Smooth muscle cell (in vitro differentiated cells): ENCODE measurements around the gene KCNQ5. TPM values are rescaled to one million over a fixed set of nuclear protein-coding genes. Genes with fewer than 3 reads are reported as not detected.
A peak's percentile ranks its signal among the peaks of the same experiment; 100 is the strongest.

ENCODE experiments used
- DNase-seq: peaks from one replicate; lab custom pipeline; 2025; ENCODE audit not compliant: unreplicated experiment; lab: John Stamatoyannopoulos, UW
- H2AFZ ChIP-seq: fragments of 200-600 bp; sonication (generic); 2 replicates; pipeline ENCODE4 v1.6.0; 2016; ENCODE audit warnings: antibody characterized with exemption, low read depth, mild to moderate bottlenecking
- H3F3A ChIP-seq: fragments of 200-600 bp; sonication (generic); 2 replicates; pipeline ENCODE4 v1.6.0; 2017; ENCODE audit warnings: antibody characterized with exemption, low read depth
- H3K27ac ChIP-seq: fragments of 200-600 bp; sonication (generic); 2 replicates; pipeline ENCODE4 v1.5.1; 2016; ENCODE audit warnings: low read depth, mild to moderate bottlenecking
- H3K27me3 ChIP-seq: fragments of 200-600 bp; sonication (generic); 2 replicates; pipeline ENCODE4 v1.6.1; 2016; ENCODE audit warnings: low read depth, mild to moderate bottlenecking
- H3K36me3 ChIP-seq: fragments of 200-600 bp; sonication (generic); 2 replicates; pipeline ENCODE4 v1.5.1; 2016; ENCODE audit warnings: low read depth
- H3K4me1 ChIP-seq: fragments of 200-600 bp; sonication (generic); 2 replicates; pipeline ENCODE4 v1.5.1; 2016; ENCODE audit warnings: low read depth
- H3K4me2 ChIP-seq: fragments of 200-600 bp; sonication (generic); 2 replicates; pipeline ENCODE4 v1.6.0; 2016; ENCODE audit warnings: mild to moderate bottlenecking
- H3K4me3 ChIP-seq: fragments of 200-600 bp; sonication (generic); 2 replicates; pipeline ENCODE4 v1.5.1; 2016; ENCODE audit warnings: mild to moderate bottlenecking
- H3K79me2 ChIP-seq: fragments of 200-600 bp; sonication (generic); 2 replicates; pipeline ENCODE4 v1.6.0; 2016; ENCODE audit warnings: low read depth, mild to moderate bottlenecking
- H3K9ac ChIP-seq: fragments of 200-600 bp; sonication (generic); 2 replicates; pipeline ENCODE4 v1.6.0; 2016; ENCODE audit warnings: low read depth
- H3K9me3 ChIP-seq: fragments of 200-600 bp; sonication (generic); replicated peaks from 2 replicates; pipeline ENCODE4 v1.5.1; 2016; ENCODE audit warnings: low read depth
- H4K20me1 ChIP-seq: fragments of 200-600 bp; sonication (generic); 2 replicates; pipeline ENCODE4 v1.6.0; 2016; ENCODE audit warnings: low read depth
- WGBS: methylation state at CpG from one replicate; pipeline ENCODE4 v1.1.7; 2016; ENCODE audit warnings: low lambda C conversion rate; 5-methylcytosine and 5-hydroxymethylcytosine counted together
- polyA plus RNA-seq: library from polyadenylated mRNA; unstranded; fragments of >200 nt; fragmentation: Nextera tagmentation; extraction: Ambion mirVana; gene quantifications from 2 replicates; pipeline ENCODE4 v1.2.1, GENCODE V29; 2016
- total RNA-seq: library from RNA; depleted of rRNA; stranded (reverse); fragments of >200 nt; gene quantifications from 2 replicates; pipeline ENCODE4 v1.2.3, GENCODE V29; 2014
- TF ChIP-seq, protein P1 (sequence below): fragments of 200-600 bp; sonication (generic); IDR thresholded peaks from 2 replicates; pipeline ENCODE4 v1.5.1; 2017; ENCODE audit warnings: borderline replicate concordance, mild to moderate bottlenecking, antibody characterized with exemption; ENCODE audit not compliant: insufficient read depth, poor library complexity, severe bottlenecking

Gene KCNQ5
- total and polyA plus RNA-seq, 2 experiments from 2014 or later, result 1.2 to 2.0 TPM

DNA sequence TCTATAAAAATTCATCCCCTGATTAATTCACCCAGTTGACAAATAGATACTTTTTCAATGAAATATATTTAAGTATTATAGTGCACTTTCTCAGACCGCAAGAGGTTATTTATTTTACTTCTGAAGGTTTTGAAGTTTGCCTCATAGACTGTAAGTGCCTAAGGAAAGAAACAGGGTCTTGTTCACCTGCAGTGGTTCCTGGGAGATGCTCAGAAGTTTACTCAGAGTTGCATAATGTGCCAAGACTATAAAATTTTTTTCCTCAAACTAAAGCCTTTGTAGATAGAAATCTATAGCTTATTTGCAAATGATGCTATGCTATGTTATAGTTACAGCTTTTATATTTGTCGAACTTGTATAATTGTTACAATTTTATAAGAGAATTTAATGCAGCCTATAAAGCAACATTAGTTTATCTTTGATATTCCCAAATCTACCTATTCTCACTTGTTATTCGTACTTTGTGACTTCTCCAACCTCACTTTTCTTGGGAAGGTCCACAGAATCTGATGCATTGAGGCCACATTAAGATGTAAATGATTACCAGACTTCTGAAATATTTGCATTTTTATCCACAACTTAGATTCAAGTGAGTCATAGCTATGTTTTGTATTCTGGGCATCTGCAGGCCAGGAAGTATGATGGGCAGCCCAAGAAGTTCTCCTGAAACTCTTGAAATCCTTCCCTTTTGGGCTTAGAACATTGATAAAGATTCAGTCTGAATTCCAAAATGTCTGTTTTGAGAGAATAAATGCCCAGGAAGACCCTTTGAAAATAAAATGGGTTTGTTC, 35.7 kb downstream of the KCNQ5 start:
- no peaks in the 10 kb centered on the region for H3K79me2 ChIP-seq
- 94% methylated on average over 3 of the region's 3 CpGs for WGBS

DNA sequence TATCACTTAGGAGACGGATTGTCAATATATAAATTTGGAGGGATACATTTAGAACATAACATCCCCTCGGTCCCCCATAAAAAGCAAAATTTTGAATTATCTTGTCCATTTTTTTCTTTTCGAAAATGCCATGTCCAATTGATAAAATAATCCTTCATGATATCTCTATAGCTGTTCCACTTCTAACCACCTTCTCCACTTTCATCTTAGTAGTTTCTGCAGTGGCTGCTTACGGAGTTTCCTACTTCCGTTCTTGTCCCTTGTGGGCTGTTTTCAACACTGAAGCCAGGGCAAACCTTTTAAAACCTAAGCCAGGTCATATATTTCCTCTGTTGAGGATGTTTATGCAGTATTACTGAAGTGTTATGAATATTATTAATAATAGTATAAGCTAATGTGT, 37.9 kb downstream of the KCNQ5 start:
- DNase-seq, result no peak
- TF ChIP-seq, protein P1, sequence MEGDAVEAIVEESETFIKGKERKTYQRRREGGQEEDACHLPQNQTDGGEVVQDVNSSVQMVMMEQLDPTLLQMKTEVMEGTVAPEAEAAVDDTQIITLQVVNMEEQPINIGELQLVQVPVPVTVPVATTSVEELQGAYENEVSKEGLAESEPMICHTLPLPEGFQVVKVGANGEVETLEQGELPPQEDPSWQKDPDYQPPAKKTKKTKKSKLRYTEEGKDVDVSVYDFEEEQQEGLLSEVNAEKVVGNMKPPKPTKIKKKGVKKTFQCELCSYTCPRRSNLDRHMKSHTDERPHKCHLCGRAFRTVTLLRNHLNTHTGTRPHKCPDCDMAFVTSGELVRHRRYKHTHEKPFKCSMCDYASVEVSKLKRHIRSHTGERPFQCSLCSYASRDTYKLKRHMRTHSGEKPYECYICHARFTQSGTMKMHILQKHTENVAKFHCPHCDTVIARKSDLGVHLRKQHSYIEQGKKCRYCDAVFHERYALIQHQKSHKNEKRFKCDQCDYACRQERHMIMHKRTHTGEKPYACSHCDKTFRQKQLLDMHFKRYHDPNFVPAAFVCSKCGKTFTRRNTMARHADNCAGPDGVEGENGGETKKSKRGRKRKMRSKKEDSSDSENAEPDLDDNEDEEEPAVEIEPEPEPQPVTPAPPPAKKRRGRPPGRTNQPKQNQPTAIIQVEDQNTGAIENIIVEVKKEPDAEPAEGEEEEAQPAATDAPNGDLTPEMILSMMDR, result no peak
- Histone ChIP-seq H2AFZ (peak overlapping the region; percentile 86), H3K9ac (no peak overlapping the region), H4K20me1 (no peaks in the 10 kb centered on the region), H3K4me3 (no peak overlapping the region), H3F3A (no peaks in the 10 kb centered on the region), H3K4me1 (no peaks in the 10 kb centered on the region), H3K79me2 (no peaks in the 10 kb centered on the region), H3K9me3 (no peaks in the 10 kb centered on the region), H3K4me2 (no peak overlapping the region), H3K27me3 (no peaks in the 10 kb centered on the region), H3K27ac (no peak overlapping the region), H3K36me3 (no peaks in the 10 kb centered on the region)
- 91% methylated on average over 5 of the region's 5 CpGs for WGBS

More for the DNA sequence above, 35.7 kb downstream of the KCNQ5 start:
- no peak for DNase-seq
- Histone ChIP-seq H3F3A (no peaks in the 10 kb centered on the region), H3K4me2 (no peak overlapping the region), H3K9me3 (no peaks in the 10 kb centered on the region), H3K36me3 (no peaks in the 10 kb centered on the region), H3K4me3 (no peak overlapping the region), H3K4me1 (no peaks in the 10 kb centered on the region), H2AFZ (no peak overlapping the region), H3K27me3 (no peaks in the 10 kb centered on the region), H4K20me1 (no peaks in the 10 kb centered on the region), H3K9ac (no peak overlapping the region), H3K27ac (no peak overlapping the region)
- TF ChIP-seq, protein P1, result no peak

DNA sequence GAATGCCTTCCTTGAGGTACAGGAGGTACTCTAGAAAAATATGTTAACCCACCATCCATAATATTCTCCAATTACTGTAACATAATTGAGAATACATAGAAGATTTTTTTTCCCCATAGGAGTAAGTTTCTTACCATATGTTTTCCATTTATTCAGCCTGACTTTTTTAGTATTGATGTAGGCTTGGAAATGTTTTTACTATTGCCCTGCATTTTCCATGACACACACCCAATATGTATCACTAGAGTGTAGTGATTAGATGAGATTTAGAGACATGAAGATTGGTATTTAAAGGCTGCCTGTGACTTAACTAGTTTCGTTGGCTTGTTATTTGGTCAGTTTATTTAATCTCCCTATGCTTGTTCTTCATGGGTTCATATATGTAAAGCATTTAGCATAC, 39.5 kb downstream of the KCNQ5 start:
- H3K79me2 ChIP-seq, result no peaks in the 10 kb centered on the region
- no peak for DNase-seq
- WGBS, result 68% methylated on average over 1 of the region's 1 CpG

More for the DNA sequence above, 39.5 kb downstream of the KCNQ5 start:
- H3K27ac ChIP-seq, result no peak overlapping the region
- no peaks in the 10 kb centered on the region for H3K4me1 ChIP-seq
- H3F3A ChIP-seq, result no peaks in the 10 kb centered on the region
- no peak overlapping the region for H3K4me3 ChIP-seq
- no peak overlapping the region for H3K9ac ChIP-seq
- H4K20me1 ChIP-seq, result no peaks in the 10 kb centered on the region
- no peak overlapping the region for H3K4me2 ChIP-seq
- TF ChIP-seq, protein P1, result no peak
- H3K27me3 ChIP-seq, result no peaks in the 10 kb centered on the region
- no peaks in the 10 kb centered on the region for H3K36me3 ChIP-seq
- H3K9me3 ChIP-seq, result no peaks in the 10 kb centered on the region
- H2AFZ ChIP-seq, result no peak overlapping the region
